ENCODE data around the gene NGDN. TPM values are rescaled to one million over a fixed set of nuclear protein-coding genes. Genes with fewer than 3 reads are reported as not detected.

Gene NGDN
- total and polyA plus RNA-seq, 2 of the 8 experiments (the other 6 are each of a cell fraction or from before 2014, with no cell fraction given) = 39.8 to 48.8 TPM

DNA sequence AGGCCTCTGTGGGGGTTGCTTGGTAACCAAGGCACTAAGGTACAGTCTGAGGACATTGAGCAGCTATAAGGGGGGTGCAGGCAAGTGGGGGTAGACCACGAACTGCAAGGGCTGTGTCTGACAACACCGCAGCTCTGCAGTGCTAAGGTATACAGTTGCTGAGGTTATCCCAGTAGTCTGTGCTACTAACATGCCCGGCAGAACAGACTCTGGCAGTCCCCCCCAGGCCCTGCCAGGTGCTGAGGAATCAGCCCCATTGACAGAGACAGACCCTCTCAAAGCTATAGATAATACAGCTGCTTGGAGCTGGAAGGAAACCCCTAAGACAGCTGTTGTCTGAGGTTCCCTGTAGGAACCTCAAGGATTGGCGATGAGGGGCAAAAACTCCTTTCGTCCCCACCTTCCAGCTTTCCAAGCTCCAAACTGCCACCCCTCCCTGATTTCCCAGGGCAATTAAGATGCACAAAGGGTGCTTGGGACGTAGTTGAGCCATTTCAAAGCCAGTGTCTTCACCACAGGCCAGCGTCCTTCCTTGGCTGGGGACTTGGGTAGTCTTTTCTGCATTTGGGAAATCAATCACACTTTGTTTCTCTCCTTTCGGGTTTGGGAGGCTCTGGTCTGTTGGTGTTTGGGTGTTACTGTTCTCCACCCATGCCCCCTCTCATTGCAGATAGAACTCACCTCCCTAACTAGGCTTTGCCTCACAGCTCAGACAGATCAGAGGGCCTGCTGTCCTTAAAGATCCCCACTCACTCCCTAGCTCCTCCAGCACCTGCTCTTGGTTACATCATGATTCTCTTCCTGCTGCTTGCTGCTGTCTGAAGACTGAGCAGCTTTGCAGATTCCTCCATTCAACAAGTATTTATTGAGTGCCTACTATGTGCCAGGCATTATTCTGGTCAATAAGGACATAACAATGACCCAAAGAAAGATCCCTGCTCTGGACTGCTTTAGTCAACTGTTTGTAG lies 32.1 kb upstream of the NGDN start (continued):
- TF ChIP-seq, protein P1, sequence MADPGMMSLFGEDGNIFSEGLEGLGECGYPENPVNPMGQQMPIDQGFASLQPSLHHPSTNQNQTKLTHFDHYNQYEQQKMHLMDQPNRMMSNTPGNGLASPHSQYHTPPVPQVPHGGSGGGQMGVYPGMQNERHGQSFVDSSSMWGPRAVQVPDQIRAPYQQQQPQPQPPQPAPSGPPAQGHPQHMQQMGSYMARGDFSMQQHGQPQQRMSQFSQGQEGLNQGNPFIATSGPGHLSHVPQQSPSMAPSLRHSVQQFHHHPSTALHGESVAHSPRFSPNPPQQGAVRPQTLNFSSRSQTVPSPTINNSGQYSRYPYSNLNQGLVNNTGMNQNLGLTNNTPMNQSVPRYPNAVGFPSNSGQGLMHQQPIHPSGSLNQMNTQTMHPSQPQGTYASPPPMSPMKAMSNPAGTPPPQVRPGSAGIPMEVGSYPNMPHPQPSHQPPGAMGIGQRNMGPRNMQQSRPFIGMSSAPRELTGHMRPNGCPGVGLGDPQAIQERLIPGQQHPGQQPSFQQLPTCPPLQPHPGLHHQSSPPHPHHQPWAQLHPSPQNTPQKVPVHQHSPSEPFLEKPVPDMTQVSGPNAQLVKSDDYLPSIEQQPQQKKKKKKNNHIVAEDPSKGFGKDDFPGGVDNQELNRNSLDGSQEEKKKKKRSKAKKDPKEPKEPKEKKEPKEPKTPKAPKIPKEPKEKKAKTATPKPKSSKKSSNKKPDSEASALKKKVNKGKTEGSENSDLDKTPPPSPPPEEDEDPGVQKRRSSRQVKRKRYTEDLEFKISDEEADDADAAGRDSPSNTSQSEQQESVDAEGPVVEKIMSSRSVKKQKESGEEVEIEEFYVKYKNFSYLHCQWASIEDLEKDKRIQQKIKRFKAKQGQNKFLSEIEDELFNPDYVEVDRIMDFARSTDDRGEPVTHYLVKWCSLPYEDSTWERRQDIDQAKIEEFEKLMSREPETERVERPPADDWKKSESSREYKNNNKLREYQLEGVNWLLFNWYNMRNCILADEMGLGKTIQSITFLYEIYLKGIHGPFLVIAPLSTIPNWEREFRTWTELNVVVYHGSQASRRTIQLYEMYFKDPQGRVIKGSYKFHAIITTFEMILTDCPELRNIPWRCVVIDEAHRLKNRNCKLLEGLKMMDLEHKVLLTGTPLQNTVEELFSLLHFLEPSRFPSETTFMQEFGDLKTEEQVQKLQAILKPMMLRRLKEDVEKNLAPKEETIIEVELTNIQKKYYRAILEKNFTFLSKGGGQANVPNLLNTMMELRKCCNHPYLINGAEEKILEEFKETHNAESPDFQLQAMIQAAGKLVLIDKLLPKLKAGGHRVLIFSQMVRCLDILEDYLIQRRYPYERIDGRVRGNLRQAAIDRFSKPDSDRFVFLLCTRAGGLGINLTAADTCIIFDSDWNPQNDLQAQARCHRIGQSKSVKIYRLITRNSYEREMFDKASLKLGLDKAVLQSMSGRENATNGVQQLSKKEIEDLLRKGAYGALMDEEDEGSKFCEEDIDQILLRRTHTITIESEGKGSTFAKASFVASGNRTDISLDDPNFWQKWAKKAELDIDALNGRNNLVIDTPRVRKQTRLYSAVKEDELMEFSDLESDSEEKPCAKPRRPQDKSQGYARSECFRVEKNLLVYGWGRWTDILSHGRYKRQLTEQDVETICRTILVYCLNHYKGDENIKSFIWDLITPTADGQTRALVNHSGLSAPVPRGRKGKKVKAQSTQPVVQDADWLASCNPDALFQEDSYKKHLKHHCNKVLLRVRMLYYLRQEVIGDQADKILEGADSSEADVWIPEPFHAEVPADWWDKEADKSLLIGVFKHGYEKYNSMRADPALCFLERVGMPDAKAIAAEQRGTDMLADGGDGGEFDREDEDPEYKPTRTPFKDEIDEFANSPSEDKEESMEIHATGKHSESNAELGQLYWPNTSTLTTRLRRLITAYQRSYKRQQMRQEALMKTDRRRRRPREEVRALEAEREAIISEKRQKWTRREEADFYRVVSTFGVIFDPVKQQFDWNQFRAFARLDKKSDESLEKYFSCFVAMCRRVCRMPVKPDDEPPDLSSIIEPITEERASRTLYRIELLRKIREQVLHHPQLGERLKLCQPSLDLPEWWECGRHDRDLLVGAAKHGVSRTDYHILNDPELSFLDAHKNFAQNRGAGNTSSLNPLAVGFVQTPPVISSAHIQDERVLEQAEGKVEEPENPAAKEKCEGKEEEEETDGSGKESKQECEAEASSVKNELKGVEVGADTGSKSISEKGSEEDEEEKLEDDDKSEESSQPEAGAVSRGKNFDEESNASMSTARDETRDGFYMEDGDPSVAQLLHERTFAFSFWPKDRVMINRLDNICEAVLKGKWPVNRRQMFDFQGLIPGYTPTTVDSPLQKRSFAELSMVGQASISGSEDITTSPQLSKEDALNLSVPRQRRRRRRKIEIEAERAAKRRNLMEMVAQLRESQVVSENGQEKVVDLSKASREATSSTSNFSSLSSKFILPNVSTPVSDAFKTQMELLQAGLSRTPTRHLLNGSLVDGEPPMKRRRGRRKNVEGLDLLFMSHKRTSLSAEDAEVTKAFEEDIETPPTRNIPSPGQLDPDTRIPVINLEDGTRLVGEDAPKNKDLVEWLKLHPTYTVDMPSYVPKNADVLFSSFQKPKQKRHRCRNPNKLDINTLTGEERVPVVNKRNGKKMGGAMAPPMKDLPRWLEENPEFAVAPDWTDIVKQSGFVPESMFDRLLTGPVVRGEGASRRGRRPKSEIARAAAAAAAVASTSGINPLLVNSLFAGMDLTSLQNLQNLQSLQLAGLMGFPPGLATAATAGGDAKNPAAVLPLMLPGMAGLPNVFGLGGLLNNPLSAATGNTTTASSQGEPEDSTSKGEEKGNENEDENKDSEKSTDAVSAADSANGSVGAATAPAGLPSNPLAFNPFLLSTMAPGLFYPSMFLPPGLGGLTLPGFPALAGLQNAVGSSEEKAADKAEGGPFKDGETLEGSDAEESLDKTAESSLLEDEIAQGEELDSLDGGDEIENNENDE (IDR thresholded peaks at IDR 0.05; ENCODE audit: insufficient replicate concordance, low read length) = no peak
- TF ChIP-seq, protein P2, sequence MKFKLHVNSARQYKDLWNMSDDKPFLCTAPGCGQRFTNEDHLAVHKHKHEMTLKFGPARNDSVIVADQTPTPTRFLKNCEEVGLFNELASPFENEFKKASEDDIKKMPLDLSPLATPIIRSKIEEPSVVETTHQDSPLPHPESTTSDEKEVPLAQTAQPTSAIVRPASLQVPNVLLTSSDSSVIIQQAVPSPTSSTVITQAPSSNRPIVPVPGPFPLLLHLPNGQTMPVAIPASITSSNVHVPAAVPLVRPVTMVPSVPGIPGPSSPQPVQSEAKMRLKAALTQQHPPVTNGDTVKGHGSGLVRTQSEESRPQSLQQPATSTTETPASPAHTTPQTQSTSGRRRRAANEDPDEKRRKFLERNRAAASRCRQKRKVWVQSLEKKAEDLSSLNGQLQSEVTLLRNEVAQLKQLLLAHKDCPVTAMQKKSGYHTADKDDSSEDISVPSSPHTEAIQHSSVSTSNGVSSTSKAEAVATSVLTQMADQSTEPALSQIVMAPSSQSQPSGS (IDR thresholded peaks at IDR 0.05; ENCODE audit: low read length) = no peak
- TF ChIP-seq TAF7 (optimal IDR thresholded peaks at IDR 0.05; ENCODE audit: borderline replicate concordance, low read depth, low read length) = no peak
- TF ChIP-seq, protein P3, sequence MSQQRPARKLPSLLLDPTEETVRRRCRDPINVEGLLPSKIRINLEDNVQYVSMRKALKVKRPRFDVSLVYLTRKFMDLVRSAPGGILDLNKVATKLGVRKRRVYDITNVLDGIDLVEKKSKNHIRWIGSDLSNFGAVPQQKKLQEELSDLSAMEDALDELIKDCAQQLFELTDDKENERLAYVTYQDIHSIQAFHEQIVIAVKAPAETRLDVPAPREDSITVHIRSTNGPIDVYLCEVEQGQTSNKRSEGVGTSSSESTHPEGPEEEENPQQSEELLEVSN (IDR thresholded peaks at IDR 0.05) = no peak
- TF ChIP-seq RBBP5 (IDR thresholded peaks at IDR 0.05; ENCODE audit: borderline replicate concordance, low read depth, low read length) = no peak
- TF ChIP-seq KDM4A (IDR thresholded peaks at IDR 0.05; ENCODE audit: low read depth, low read length, severe bottlenecking) = no peak
